Measurements from ENCODE around the gene DACT3.

DNA sequence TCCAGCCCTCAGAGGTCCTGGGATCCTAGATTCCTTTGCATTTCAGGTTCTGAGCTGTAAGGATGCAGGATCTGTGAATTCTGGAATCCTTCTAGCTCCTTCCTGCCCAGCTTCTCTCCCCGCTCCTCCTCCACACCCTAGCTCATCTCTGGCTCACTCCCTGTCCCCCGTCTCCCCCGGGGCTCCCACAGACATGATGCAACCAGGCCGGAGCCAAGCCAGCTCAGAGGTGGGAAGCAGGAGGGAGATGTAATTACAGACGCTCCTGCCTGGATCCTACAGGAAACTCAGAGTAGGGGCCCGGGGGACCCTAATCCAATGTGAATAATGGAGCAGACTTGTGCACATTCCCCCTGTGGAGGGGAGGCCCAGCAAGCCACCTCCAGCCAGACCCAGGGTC, 29.5 kb downstream of the DACT3 start:
- TF ChIP-seq, protein P1, sequence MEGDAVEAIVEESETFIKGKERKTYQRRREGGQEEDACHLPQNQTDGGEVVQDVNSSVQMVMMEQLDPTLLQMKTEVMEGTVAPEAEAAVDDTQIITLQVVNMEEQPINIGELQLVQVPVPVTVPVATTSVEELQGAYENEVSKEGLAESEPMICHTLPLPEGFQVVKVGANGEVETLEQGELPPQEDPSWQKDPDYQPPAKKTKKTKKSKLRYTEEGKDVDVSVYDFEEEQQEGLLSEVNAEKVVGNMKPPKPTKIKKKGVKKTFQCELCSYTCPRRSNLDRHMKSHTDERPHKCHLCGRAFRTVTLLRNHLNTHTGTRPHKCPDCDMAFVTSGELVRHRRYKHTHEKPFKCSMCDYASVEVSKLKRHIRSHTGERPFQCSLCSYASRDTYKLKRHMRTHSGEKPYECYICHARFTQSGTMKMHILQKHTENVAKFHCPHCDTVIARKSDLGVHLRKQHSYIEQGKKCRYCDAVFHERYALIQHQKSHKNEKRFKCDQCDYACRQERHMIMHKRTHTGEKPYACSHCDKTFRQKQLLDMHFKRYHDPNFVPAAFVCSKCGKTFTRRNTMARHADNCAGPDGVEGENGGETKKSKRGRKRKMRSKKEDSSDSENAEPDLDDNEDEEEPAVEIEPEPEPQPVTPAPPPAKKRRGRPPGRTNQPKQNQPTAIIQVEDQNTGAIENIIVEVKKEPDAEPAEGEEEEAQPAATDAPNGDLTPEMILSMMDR (IDR thresholded peaks at IDR 0.05): no peak
- TF ChIP-seq POLR2AphosphoS5 (IDR thresholded peaks at IDR 0.05) (no peak), POLR2A (IDR thresholded peaks at IDR 0.05) (no peak)

Data from stomach (tissue), 4 donors.